Pancreas (tissue), 10 donors: ENCODE data around the gene CRYL1. TPM values are rescaled to one million over a fixed set of nuclear protein-coding genes. Genes with fewer than 3 reads are reported as not detected.

Experiments used
- ATAC-seq, 4 donors: fragments of 200-7000 bp; cut with Tn5 transposase; one replicate each; pipeline versions ENCODE4 v1.8.0 to v1.9.1; 2020; ENCODE audit warnings: mild to moderate bottlenecking in 4 of 4, moderate library complexity in 4 of 4
- DNase-seq, 6 donors: peaks; one replicate each; pipeline ENCODE4 v3.0.0-alpha.2; 2020
- FAIRE-seq: peaks from 2 replicates; lab custom pipeline; 2012; peaks lifted over from hg19 to GRCh38; lab: Jason Lieb, UNC
- H3K27ac ChIP-seq, 4 donors: fragments of 200-600 bp; sonication (generic); 1 replicate in 3 of 4; 2 replicates in 1 of 4; pipeline versions ENCODE4 v1.5.0 to v1.8.0; 2020
- H3K27me3 ChIP-seq, 4 donors: fragments of 200-600 bp; one replicate each; pipeline ENCODE4 v1.8.0; 2021
- H3K36me3 ChIP-seq, 3 donors: fragments of 200-600 bp; sonication (generic) in 1 of 3; one replicate each; pipeline versions ENCODE4 v1.5.0 to v1.8.0; 2020 to 2021
- H3K4me1 ChIP-seq, 3 donors: fragments of 200-600 bp; one replicate each; pipeline ENCODE4 v1.8.0; 2021
- H3K4me3 ChIP-seq, 4 donors: fragments of 200-600 bp; sonication (generic) in 2 of 4; one replicate each; pipeline versions ENCODE4 v1.5.0 to v1.8.0; 2020 to 2021
- H3K9me3 ChIP-seq, 4 donors: fragments of 200-600 bp; one replicate each; pipeline ENCODE4 v1.8.0; 2021
- WGBS, 2 donors: extraction: QIAGEN DNeasy Blood & Tissue Kit; methylation state at CpG; one replicate each; pipeline ENCODE4 v1.1.7; 2013; 5-methylcytosine and 5-hydroxymethylcytosine counted together
- intact Hi-C, 3 donors: fragments of 100-400 bp; cut with DNase I; formaldehyde crosslinking; loops; one replicate each; pipeline versions ENCODE4 v1.11.1 to v1.14.2; 2022
- polyA plus RNA-seq, 2 donors: library from polyadenylated mRNA; stranded (reverse); fragments of 200-250 nt; gene quantifications; one replicate each; pipeline ENCODE4 v1.2.3, GENCODE V29; 2013
- total RNA-seq, 6 donors: library from RNA; stranded (reverse); fragmentation: NEBNext Ultra II Directional in 4 of 6; extraction: Animal tissue kit (Norgen Biotek cat#: 25700) in 4 of 6; gene quantifications; one replicate each; pipeline versions ENCODE4 v1.2.1 to v1.2.4, GENCODE V29; 2021 to 2023
- TF ChIP-seq, protein P1 (sequence below), 4 donors: fragments of 200-600 bp; sonication (generic) in 3 of 4; IDR thresholded peaks; one replicate each; pipeline versions ENCODE4 v1.5.0 to v1.8.0; 2021; ENCODE audit warnings: antibody characterized with exemption in 4 of 4
- donor health status: healthy with polysubstance abuse.
- donor health status: DM: no; HTN: no; CAD: no; lungs with moderate emphysema.
- donor health status: DM: no; HTN: no; CAD: no.
- donor health status: control.
- donor health status: control.
- donor health status: Bipolar disorder and iron deficiency.
- donor health status: DM: yes; HTN: yes; CAD: no.
- donor health status: DM: no; HTN: no; CAD: no.
- donor health status: DM: no; HTN: no; CAD: no.
- donor health status: DM: yes; HTN: yes; CAD: no.

Gene CRYL1
- total and polyA plus RNA-seq, 8 donors = 12.8 to 31.7 (median 19.3) TPM

DNA sequence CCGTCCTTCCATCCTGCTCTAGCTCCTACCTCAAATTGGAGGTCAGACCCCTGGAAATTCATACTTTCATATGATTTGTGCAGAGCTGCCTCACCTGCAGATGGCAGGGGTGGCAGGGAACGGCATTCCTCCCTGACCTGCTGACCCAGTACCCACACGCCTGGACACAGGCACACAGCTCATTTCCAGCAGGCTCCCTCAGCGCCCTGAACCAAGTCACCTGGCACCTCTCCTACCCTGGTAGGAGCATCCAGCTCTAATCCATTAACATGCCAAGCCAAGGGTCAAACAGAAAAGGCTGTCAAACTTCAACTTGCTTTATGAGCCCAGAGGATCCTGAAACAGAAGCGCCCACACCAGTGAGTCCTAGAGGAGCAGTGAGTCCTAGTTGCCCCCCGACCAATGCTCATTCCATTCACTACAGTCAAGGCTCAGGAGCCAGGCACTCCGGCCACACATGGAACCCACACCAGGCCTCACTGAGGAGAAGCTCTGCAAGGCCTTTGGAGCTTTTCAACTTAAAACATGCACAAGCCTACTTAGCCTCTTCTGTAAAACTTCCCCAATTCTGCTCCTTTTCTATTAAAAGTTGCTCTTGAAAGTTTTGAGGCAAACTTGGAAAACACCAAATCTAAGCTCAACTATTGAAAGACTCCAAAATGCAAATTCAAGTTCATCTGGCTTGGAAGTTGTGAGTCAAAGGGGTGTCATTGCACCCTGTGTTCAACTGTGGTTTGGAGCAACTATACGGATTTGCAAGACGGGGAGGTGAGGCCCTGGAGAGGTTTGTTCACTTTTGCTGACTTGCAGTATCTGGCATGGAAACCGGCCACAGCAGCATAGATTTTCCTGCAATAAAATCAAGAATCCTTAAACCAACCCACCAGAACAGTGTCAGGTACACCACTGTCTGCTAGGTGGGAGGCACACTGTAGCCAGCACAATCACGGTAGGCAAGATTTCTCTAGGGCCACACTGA, 96.7 kb downstream of the CRYL1 start:
- H3K4me3 ChIP-seq = no peak overlapping the region
- no peak overlapping the region for H3K27ac ChIP-seq
- TF ChIP-seq, protein P1, sequence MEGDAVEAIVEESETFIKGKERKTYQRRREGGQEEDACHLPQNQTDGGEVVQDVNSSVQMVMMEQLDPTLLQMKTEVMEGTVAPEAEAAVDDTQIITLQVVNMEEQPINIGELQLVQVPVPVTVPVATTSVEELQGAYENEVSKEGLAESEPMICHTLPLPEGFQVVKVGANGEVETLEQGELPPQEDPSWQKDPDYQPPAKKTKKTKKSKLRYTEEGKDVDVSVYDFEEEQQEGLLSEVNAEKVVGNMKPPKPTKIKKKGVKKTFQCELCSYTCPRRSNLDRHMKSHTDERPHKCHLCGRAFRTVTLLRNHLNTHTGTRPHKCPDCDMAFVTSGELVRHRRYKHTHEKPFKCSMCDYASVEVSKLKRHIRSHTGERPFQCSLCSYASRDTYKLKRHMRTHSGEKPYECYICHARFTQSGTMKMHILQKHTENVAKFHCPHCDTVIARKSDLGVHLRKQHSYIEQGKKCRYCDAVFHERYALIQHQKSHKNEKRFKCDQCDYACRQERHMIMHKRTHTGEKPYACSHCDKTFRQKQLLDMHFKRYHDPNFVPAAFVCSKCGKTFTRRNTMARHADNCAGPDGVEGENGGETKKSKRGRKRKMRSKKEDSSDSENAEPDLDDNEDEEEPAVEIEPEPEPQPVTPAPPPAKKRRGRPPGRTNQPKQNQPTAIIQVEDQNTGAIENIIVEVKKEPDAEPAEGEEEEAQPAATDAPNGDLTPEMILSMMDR (IDR thresholded peaks at IDR 0.05) = no peak
- ATAC-seq (no peak), FAIRE-seq (no peak), DNase-seq (no peak)
- H3K27me3 ChIP-seq = no peaks in the 10 kb centered on the region
- WGBS, 2 donors = 86 to 92% methylated on average over 11 of the region's 11 CpGs
- intact Hi-C loops = no loop called here
- H3K9me3 ChIP-seq = no peaks in the 10 kb centered on the region
- H3K36me3 ChIP-seq = no peaks in the 10 kb centered on the region
- H3K4me1 ChIP-seq = no peaks in the 10 kb centered on the region

DNA sequence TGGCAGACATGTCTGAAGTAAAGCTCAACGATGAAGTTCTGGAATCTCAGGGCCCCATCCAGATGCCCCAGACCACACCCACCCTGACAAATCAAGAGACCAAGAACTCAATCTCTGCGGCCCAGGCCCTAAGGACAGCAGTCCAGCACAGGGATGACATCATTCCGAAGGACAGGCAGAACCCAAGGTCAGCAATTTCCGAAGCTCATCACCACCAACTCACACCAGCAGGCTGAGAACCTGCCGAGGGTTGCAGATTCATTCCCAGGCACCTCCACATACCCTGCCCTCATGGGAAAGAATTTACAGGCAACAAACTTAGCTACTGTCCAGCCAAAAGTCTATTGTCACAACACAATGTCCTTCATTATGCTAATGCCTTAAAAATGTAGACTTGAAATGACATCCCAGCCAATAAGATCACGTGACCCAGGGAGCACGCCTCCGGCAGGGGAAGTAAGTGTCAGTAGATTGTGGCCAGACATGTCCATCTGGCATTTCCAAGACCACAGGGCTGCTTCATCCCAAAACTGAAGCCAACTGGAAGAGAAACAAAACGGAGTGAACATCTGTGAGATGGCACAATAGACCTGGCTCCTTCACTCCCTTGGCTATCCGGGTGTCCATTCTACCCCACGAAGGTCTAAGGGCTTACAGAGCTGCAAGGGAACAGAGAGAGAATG, 98.8 kb downstream of the CRYL1 start:
- no peaks in the 10 kb centered on the region for H3K27me3 ChIP-seq
- intact Hi-C loops = no loop called here
- no peak for DNase-seq
- WGBS, 2 donors = 77 to 83% methylated on average over 11 of the region's 11 CpGs
- TF ChIP-seq, protein P1 (IDR thresholded peaks at IDR 0.05) = no peak
- no peak for ATAC-seq
- H3K4me1 ChIP-seq = no peaks in the 10 kb centered on the region
- H3K4me3 ChIP-seq = no peak overlapping the region
- H3K36me3 ChIP-seq = no peaks in the 10 kb centered on the region
- H3K9me3 ChIP-seq = no peaks in the 10 kb centered on the region
- FAIRE-seq = no peak
- H3K27ac ChIP-seq = no peak overlapping the region

DNA sequence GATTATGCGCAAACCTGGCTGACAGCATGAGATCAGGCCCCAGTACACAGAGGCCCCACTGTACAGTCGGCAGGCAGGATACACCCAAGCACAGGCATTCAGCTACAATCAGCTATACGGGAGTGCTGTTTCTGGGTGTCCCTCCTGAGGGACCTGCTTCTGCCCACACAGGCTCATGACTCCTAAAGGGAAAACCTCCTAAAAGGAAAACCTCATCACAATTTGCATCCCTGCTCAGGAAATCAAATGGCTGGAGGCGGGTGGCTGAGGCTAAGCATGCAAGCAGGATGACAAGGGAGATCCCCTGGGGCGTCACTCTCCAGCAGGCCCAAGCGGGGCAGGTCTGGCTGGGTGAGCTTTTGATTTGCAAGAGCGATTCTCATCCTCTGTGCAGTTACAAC, 99.8 kb downstream of the CRYL1 start:
- intact Hi-C loops = no loop called here
- Histone ChIP-seq H3K9me3 (no peaks in the 10 kb centered on the region), H3K4me1 (no peaks in the 10 kb centered on the region), H3K36me3 (no peaks in the 10 kb centered on the region), H3K27me3 (no peaks in the 10 kb centered on the region), H3K4me3 (no peak overlapping the region), H3K27ac (no peak overlapping the region)
- TF ChIP-seq, protein P1 (IDR thresholded peaks at IDR 0.05) = no peak
- no peak for FAIRE-seq
- WGBS, 2 donors = 91 to 95% methylated on average over 7 of the region's 7 CpGs
- ATAC-seq = no peak
- DNase-seq = no peak

DNA sequence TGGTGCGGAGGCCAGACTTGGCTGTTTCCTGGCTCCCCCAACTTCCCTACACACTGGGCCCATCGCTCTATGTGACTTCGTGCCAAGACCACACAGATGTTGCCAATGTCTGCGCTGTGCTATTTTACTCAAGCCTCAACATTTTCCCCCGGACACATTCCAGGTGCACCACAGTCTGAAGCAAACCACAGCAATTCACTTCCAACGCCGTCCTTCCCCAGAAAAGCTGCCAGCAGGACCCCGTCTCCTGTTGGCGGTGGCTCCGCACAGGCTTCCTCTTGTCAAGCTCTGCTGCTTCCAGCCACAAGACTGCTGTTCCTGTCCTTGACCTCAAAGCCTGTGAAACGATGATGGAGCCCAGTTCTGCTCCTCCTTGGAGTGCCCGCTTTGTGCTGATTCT, 100.7 kb downstream of the CRYL1 start:
- TF ChIP-seq, protein P1 (IDR thresholded peaks at IDR 0.05) = no peak
- Histone ChIP-seq H3K4me3 (no peak overlapping the region), H3K4me1 (peaks cover 0 to 3% (median 0%) of the 10 kb centered on the region in 3 donors), H3K9me3 (no peaks in the 10 kb centered on the region), H3K36me3 (no peaks in the 10 kb centered on the region), H3K27ac (no peak overlapping the region), H3K27me3 (no peaks in the 10 kb centered on the region)
- intact Hi-C loops = no loop called here
- WGBS, 2 donors = 88 to 92% methylated on average over 12 of the region's 12 CpGs
- ATAC-seq = no peak
- no peak for DNase-seq
- no peak for FAIRE-seq
